ENCODE data around the gene UST.

Gene UST

DNA sequence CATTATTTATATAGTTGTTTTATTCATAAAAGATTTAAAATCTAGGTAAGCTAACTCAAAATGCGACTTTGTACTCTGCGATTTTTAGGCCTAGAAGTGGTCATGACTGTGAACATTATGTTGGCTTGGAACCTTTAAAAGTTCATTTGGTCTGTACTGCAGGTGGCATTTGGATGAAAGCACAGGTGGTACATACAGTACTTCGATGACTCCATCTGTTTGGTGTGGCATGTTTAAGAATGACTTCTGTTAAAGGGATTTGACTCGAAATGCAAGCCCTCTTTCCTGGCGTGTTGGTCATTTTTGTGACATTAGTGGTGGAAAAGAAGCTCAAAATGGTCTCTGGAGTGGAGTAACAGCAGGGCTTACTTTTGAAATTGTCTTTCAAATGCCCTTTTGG, 118.1 kb downstream of the UST start:
- DNase-seq (ENCODE audit: low spot score): no peak
- TF ChIP-seq, protein P1, sequence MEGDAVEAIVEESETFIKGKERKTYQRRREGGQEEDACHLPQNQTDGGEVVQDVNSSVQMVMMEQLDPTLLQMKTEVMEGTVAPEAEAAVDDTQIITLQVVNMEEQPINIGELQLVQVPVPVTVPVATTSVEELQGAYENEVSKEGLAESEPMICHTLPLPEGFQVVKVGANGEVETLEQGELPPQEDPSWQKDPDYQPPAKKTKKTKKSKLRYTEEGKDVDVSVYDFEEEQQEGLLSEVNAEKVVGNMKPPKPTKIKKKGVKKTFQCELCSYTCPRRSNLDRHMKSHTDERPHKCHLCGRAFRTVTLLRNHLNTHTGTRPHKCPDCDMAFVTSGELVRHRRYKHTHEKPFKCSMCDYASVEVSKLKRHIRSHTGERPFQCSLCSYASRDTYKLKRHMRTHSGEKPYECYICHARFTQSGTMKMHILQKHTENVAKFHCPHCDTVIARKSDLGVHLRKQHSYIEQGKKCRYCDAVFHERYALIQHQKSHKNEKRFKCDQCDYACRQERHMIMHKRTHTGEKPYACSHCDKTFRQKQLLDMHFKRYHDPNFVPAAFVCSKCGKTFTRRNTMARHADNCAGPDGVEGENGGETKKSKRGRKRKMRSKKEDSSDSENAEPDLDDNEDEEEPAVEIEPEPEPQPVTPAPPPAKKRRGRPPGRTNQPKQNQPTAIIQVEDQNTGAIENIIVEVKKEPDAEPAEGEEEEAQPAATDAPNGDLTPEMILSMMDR (IDR thresholded peaks at IDR 0.05; ENCODE audit: extremely low read depth, insufficient read depth, missing control alignments): no peak
- in situ Hi-C loops (cut with MboI; ENCODE audit: low pct_unique_long_range_greater_than_20kb, low sequenced_read_pairs, unreplicated experiment): no loop called here

DNA sequence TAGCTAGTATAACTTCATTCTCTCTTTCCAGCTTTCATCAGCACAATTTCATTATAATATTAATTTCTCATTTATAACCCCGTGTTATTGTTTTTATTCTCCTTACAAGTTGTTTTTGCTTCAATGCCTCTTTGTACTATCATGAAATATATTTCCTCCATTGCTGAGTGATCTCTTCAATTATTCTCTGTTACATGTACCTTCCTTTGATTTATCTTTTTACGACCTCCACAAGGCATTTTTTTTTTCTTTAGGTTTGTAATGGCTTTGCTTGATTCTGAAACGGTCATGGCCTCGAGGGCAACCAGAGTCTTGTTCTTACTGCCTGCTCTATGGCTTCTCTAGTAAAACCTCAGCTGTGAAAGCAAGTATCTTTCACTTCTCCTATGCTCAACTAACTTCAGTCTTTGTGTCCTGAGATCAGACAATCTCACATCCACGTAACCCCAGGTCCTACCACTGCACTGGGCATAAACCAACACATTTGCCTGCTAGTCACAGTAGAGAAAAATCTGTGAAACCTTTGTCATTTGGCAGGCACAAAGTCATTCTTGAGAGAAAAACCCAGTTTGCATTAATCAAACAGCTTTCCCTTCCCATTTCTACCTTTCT, 119.9 kb downstream of the UST start:
- peak; percentile 73 for DNase-seq (ENCODE audit: low spot score)
- TF ChIP-seq, protein P1 (IDR thresholded peaks at IDR 0.05; ENCODE audit: extremely low read depth, insufficient read depth, missing control alignments): no peak
- in situ Hi-C loops (cut with MboI; ENCODE audit: low pct_unique_long_range_greater_than_20kb, low sequenced_read_pairs, unreplicated experiment): no loop called here

DNA sequence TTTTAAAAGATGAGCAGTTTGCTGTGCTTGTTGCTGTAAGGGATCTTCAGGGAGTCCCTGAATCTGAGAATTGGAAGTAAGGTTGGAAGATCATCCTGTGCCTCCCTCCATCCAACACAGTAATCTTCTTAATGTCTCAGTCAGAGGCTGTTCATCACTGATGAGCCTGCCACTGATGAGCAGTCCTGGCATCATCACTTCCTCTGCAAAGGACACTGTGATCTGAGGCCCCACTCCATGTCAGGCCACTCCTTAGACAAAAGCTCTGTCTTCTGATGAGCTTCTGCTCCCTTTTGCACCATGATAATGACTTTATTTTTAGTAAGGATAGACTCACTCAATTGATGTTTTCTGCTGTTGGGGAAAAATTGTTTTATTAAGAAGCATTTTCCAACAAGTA, 121.0 kb downstream of the UST start:
- in situ Hi-C loops (cut with MboI; ENCODE audit: low pct_unique_long_range_greater_than_20kb, low sequenced_read_pairs, unreplicated experiment): no loop called here
- TF ChIP-seq, protein P1 (IDR thresholded peaks at IDR 0.05; ENCODE audit: extremely low read depth, insufficient read depth, missing control alignments): no peak
- no peak for DNase-seq (ENCODE audit: low spot score)

DNA sequence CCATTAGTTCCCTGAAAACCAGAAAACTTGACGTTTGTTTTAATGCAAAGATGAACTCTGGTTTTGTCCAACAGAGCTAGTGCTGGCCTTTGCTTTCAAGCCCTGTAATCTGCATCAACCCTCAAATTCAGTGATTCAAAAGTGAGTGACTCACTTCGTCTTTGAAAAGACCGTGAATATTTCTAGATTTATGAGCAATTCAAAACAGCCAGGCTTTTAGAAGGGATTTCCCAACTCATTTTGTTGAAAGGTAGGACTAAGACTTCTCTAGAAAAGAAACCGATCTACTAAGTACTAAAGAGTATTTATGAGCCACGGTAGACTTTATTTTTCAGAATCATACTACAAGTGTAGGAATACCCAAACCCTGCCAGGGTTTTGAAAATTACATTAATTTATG, 121.5 kb downstream of the UST start:
- in situ Hi-C loops (cut with MboI; ENCODE audit: low pct_unique_long_range_greater_than_20kb, low sequenced_read_pairs, unreplicated experiment): no loop called here
- TF ChIP-seq, protein P1 (IDR thresholded peaks at IDR 0.05; ENCODE audit: extremely low read depth, insufficient read depth, missing control alignments): no peak
- no peak for DNase-seq (ENCODE audit: low spot score)

DNA sequence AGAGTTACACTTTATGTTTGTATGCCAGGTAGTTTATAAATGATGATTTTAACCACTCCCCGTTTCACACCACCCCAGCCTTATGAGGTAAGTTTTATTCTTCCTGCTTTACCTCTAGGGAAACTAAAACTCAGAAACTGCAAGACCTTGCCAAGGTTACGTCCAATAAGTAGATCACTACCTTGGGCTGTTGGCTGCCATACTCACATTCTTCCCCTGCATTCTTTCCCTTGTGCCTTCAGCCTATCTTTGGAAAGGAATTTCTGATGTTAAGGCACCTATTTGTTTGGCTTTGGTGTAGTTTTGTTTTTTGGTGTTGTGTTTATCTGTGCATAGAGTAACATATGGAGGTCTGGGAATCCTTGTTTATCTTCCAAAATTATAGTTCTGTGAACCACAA, 122.1 kb downstream of the UST start:
- TF ChIP-seq, protein P1 (IDR thresholded peaks at IDR 0.05; ENCODE audit: extremely low read depth, insufficient read depth, missing control alignments): no peak
- in situ Hi-C loops (cut with MboI; ENCODE audit: low pct_unique_long_range_greater_than_20kb, low sequenced_read_pairs, unreplicated experiment): no loop called here
- DNase-seq (ENCODE audit: low spot score): no peak

DNA sequence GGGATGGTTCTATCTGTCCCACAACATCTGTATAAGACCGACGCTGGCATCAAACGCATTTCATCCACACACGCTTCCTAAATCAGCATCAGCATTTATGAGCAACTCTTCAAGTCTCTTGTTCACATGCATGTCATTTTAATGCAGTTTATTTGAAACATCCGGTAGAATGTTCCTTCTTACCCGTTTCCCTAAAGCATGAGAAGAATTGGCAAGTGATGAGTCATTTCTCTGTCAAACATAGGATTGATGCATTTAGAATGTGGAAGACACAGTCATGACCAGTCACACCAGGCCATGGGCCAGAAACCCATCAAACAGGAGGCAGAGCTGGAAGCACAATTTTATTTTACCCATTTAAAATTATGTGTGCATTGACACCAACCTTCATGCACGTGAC, 122.8 kb downstream of the UST start:
- DNase-seq (ENCODE audit: low spot score): no peak
- TF ChIP-seq, protein P1 (IDR thresholded peaks at IDR 0.05; ENCODE audit: extremely low read depth, insufficient read depth, missing control alignments): no peak
- in situ Hi-C loops (cut with MboI; ENCODE audit: low pct_unique_long_range_greater_than_20kb, low sequenced_read_pairs, unreplicated experiment): no loop called here

DNA sequence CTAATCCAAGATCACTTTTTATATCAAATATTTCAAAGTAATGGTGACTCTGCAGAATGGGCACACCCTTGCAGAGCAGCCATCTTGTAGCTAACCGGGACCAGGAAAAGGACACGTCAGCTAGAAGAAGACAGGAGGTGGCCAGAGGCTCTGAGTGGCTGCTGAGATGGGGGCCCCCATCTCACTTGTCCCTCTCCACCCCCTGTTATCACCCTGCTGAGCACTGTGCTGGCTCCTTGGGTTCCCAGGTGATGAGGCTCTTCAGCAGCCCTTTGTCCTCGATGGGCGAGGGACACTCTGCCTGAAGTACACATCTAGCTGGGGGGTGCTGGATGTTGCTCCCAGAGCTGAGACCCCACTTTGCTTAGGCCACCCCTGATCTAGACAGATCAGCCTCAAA, 126.3 kb downstream of the UST start:
- in situ Hi-C loops (cut with MboI; ENCODE audit: low pct_unique_long_range_greater_than_20kb, low sequenced_read_pairs, unreplicated experiment): no loop called here
- TF ChIP-seq, protein P1 (IDR thresholded peaks at IDR 0.05; ENCODE audit: extremely low read depth, insufficient read depth, missing control alignments): no peak
- no peak for DNase-seq (ENCODE audit: low spot score)
